Liver (tissue), 9 donors: Measurements from ENCODE around the gene PPFIBP1. TPM values are rescaled to one million over a fixed set of nuclear protein-coding genes. Genes with fewer than 3 reads are reported as not detected.

ENCODE experiments used
- DNase-seq: peaks from one replicate; pipeline ENCODE4 v3.0.0-alpha.2; 2017; ENCODE audit warnings: low spot score
- H3K27ac ChIP-seq, 2 donors: one replicate each; pipeline ENCODE4 v1.7.0; 2013; ENCODE audit warnings: inconsistent platforms in 2 of 2, low read length in 2 of 2, control low read depth in 1 of 2, low read depth in 1 of 2, mild to moderate bottlenecking in 1 of 2
- H3K27me3 ChIP-seq, 4 donors: one replicate each; pipeline versions ENCODE4 v1.6.1 to v1.7.0; 2013; ENCODE audit warnings: low read length in 3 of 4, inconsistent platforms in 1 of 4, mild to moderate bottlenecking in 1 of 4, moderate library complexity in 1 of 4; ENCODE audit not compliant: control insufficient read depth in 4 of 4, insufficient read depth in 4 of 4
- H3K36me3 ChIP-seq, 4 donors: one replicate each; pipeline versions ENCODE4 v1.6.1 to v1.7.0; 2013; ENCODE audit warnings: low read length in 3 of 4, mild to moderate bottlenecking in 3 of 4, low read depth in 1 of 4, moderate library complexity in 1 of 4; ENCODE audit not compliant: control insufficient read depth in 4 of 4, insufficient read depth in 3 of 4
- H3K4me1 ChIP-seq, 4 donors: one replicate each; pipeline versions ENCODE4 v1.6.1 to v1.7.0; 2013; ENCODE audit warnings: low read length in 3 of 4, mild to moderate bottlenecking in 3 of 4, moderate library complexity in 1 of 4; ENCODE audit not compliant: control insufficient read depth in 4 of 4, insufficient read depth in 4 of 4
- H3K4me3 ChIP-seq, 3 donors: one replicate each; pipeline versions ENCODE4 v1.6.1 to v1.7.0; 2013; ENCODE audit warnings: low read length in 3 of 3, control low read depth in 1 of 3, low read depth in 1 of 3, mild to moderate bottlenecking in 1 of 3
- H3K9ac ChIP-seq, 2 donors: one replicate each; pipeline ENCODE4 v1.7.0; 2013; ENCODE audit warnings: low read length in 2 of 2, mild to moderate bottlenecking in 2 of 2, moderate library complexity in 2 of 2, control low read depth in 1 of 2, low read depth in 1 of 2
- H3K9me3 ChIP-seq, 4 donors: one replicate each; pipeline versions ENCODE4 v1.6.1 to v1.7.0; 2013; ENCODE audit warnings: low read length in 3 of 4; ENCODE audit not compliant: control insufficient read depth in 4 of 4
- CTCF ChIP-seq: fragments of 150-350 bp; IDR thresholded peaks from 2 replicates; pipeline ENCODE4 v1.5.1; 2017; ENCODE audit warnings: improper control_type of control experiment, low read depth, low read length; ENCODE audit not compliant: missing input control
- EGR1 ChIP-seq, 2 donors: IDR thresholded peaks; 2 replicates each; pipeline ENCODE4 v1.6.1; 2016 to 2018; ENCODE audit warnings: antibody characterized with exemption in 2 of 2, low read depth in 2 of 2
- FOXA1 ChIP-seq: IDR thresholded peaks from 2 replicates; pipeline ENCODE4 v1.6.1; 2016; ENCODE audit warnings: antibody characterized with exemption
- FOXA2 ChIP-seq: IDR thresholded peaks from 2 replicates; pipeline ENCODE4 v1.6.1; 2016; ENCODE audit warnings: antibody characterized with exemption
- HNF4A ChIP-seq, 2 donors: conservative IDR thresholded peaks; 2 replicates each; pipeline ENCODE4 v1.6.1; 2016; ENCODE audit warnings: antibody characterized with exemption in 2 of 2, mild to moderate bottlenecking in 2 of 2
- HNF4G ChIP-seq: IDR thresholded peaks from 2 replicates; pipeline ENCODE4 v1.6.1; 2016; ENCODE audit warnings: antibody characterized with exemption
- JUND ChIP-seq, 2 donors: IDR thresholded peaks; 2 replicates each; pipeline ENCODE4 v1.6.1; 2016; ENCODE audit warnings: antibody characterized with exemption in 2 of 2
- NR2F2 ChIP-seq: IDR thresholded peaks from 2 replicates; pipeline ENCODE4 v1.6.1; 2016; ENCODE audit warnings: antibody characterized with exemption
- RAD21 ChIP-seq, 2 donors: IDR thresholded peaks; 2 replicates each; pipeline ENCODE4 v1.6.1; 2016; ENCODE audit warnings: antibody characterized with exemption in 2 of 2, mild to moderate bottlenecking in 2 of 2
- REST ChIP-seq: IDR thresholded peaks from 2 replicates; pipeline ENCODE4 v1.6.1; 2016; ENCODE audit warnings: antibody characterized with exemption, mild to moderate bottlenecking
- RXRA ChIP-seq, 2 donors: IDR thresholded peaks; 2 replicates each; pipeline ENCODE4 v1.6.1; 2017 to 2018; ENCODE audit warnings: antibody characterized with exemption in 2 of 2, mild to moderate bottlenecking in 1 of 2
- SP1 ChIP-seq: IDR thresholded peaks from 2 replicates; pipeline ENCODE4 v1.6.1; 2018; ENCODE audit warnings: antibody characterized with exemption, mild to moderate bottlenecking
- ZBTB33 ChIP-seq: IDR thresholded peaks from 2 replicates; pipeline ENCODE4 v1.6.1; 2016; ENCODE audit warnings: antibody characterized with exemption
- WGBS: extraction: QIAGEN DNeasy Blood & Tissue Kit; methylation state at CpG from one replicate; pipeline ENCODE4 v1.1.7; 2013; 5-methylcytosine and 5-hydroxymethylcytosine counted together
- polyA plus RNA-seq, 2 donors: library from polyadenylated mRNA; stranded (reverse) in 1 of 2; unstranded in 1 of 2; fragments of 200-250 nt in 1 of 2; fragments of >200 nt in 1 of 2; fragmentation: Nextera tagmentation in 1 of 2; extraction: Ambion mirVana in 1 of 2; gene quantifications; one replicate each; pipeline versions ENCODE4 v1.2.1 to v1.2.3, GENCODE V29; 2013 to 2015
- total RNA-seq, 2 donors: library from RNA; depleted of rRNA; stranded (reverse); fragments of >200 nt; gene quantifications; one replicate each; pipeline ENCODE4 v1.2.3, GENCODE V29; 2014
- TF ChIP-seq, protein P1 (sequence below): IDR thresholded peaks from 2 replicates; pipeline ENCODE4 v1.6.1; 2016; ENCODE audit warnings: antibody characterized with exemption
- TF ChIP-seq, protein P2 (sequence below): IDR thresholded peaks from 2 replicates; pipeline ENCODE4 v1.6.1; 2016; ENCODE audit warnings: antibody characterized with exemption
- donor health status: healthy.
- donor health status: healthy.
- donor health status: healthy.
- donor health status: healthy.
- donor health status: healthy.

The PPFIBP1 gene
- total and polyA plus RNA-seq, 4 donors = 10.5 to 65.8 (median 17.4) TPM

DNA sequence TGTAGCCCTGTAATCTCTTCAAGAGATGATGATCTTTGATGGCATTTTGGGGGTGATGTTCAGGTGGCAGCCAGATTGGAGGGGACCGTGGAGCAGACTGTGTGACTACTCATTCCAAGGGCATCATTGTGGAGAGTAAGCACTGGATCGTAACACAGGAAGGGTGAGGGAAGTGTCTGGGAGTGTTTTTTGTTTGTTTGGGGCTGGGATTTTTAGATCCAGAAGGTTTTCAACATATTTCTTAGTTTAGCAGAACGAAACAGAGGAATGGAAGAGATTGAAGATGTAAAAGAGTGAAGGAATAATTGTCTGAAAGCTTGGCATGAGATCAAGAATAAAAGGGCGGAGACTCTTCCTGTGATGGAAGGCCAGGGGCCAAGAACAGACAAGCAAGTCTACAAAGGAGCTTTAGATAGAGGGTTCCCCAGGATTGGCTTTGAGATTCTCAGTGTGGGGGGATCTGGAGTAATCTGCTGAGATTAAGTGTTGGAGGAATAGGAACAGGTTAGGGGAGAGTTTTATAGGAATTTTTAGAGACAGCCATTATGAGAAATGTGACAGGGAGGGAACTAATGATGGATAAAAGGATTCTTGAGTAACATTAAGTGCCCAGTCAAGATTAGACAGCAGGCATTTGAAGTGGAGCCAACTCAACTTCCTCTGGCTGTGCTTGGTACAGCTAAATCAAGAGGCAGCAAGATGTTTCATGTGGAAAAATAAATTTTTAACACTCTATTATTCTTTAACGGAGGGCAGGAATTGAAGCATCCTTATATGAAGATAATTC lies 92.5 kb downstream of the PPFIBP1 start (continued):
- no peak for TF ChIP-seq ZBTB33
- no peak for TF ChIP-seq CTCF
- TF ChIP-seq, protein P1, sequence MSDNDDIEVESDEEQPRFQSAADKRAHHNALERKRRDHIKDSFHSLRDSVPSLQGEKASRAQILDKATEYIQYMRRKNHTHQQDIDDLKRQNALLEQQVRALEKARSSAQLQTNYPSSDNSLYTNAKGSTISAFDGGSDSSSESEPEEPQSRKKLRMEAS = no peak
- no peak for TF ChIP-seq NR2F2
- no peak for TF ChIP-seq FOXA2
- TF ChIP-seq JUND (IDR thresholded peaks at IDR 0.05) = no peak
- TF ChIP-seq, protein P2, sequence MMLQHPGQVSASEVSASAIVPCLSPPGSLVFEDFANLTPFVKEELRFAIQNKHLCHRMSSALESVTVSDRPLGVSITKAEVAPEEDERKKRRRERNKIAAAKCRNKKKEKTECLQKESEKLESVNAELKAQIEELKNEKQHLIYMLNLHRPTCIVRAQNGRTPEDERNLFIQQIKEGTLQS = no peak
- no peak for TF ChIP-seq FOXA1
- no peak for TF ChIP-seq RXRA (IDR thresholded peaks at IDR 0.05)

DNA sequence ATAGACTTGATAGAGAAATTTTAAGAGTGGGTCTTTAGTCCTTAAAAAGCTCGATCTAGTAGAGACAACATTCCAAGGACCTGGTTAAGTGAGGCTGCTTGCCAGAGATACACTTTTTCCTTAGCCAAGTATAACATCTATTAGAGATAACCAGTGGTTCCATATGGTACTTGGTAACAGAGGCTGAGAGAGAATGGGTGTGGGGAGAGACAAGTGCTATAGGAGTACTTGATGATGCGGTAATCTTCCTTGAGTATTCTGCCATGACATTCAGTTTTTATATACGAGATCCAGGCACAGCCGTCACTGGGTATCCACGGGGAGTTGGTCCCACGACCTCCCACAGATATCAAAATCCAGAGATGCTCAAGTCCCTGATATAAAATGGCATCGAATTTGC lies 94.8 kb downstream of the PPFIBP1 start:
- H3K4me1 ChIP-seq = peaks cover 0 to 1% (median 0%) of the 10 kb centered on the region in 4 donors
- no peak overlapping the region for H3K27ac ChIP-seq
- peaks cover 0 to 2% (median 0%) of the 10 kb centered on the region in 4 donors for H3K36me3 ChIP-seq
- TF ChIP-seq NR2F2 (no peak), REST (no peak), CTCF (no peak), HNF4G (no peak), RAD21 (IDR thresholded peaks at IDR 0.05) (no peak), FOXA2 (no peak), EGR1 (IDR thresholded peaks at IDR 0.05; ENCODE audit: low read depth in 2 of 2) (no peak), FOXA1 (no peak), HNF4A (conservative IDR thresholded peaks at IDR 0.05) (no peak), SP1 (no peak), JUND (IDR thresholded peaks at IDR 0.05) (no peak)
- TF ChIP-seq, protein P2 = no peak
- H3K9ac ChIP-seq = no peak overlapping the region
- no peaks in the 10 kb centered on the region for H3K27me3 ChIP-seq
- no peak for DNase-seq
- H3K9me3 ChIP-seq = no peaks in the 10 kb centered on the region
- H3K4me3 ChIP-seq = no peak overlapping the region
- 93% methylated on average over 7 of the region's 7 CpGs for WGBS
